ENCODE measurements around the gene CCDC83.
"Not testable (repeated sequence)": the region's sequence is repeated elsewhere in the genome, so short reads cannot be mapped to it uniquely, and the experiment has no call there.

Gene CCDC83

GRCh38 chr11:85903811-85904210 lies 48.6 kb downstream of the CCDC83 start:
- DNase-seq (ENCODE audit: low read depth in 1 of 2, low spot score in 1 of 2): no peak
- no peak for TF ChIP-seq JUND (IDR thresholded peaks at IDR 0.05; ENCODE audit: low read depth)
- in situ Hi-C loops (cut with HindIII; ENCODE audit: low pct_unique_long_range_greater_than_20kb, low sequenced_read_pairs): no loop called here

DNA sequence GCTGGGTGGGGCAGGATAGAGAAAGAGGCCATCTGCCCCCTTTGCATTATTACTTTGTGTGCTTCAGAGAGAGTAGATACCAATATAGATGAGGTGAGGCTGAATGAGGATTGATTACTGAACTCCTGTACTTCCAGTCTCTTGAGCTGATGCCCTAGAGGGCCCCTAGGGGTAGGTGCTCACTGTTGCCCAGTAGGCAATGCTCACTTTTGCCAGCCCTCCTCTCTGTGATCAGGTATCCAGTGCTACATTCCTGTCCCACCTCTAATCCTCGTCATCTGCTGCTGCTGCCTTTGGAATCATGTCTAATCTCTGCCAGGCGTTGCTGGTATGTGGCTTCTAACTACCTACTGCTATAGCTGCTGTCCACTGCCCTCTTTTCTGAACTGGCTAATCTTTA lies 57.2 kb downstream of the CCDC83 start:
- DNase-seq (ENCODE audit: low read depth in 1 of 2, low spot score in 1 of 2): no peak
- in situ Hi-C loops (cut with HindIII; ENCODE audit: low pct_unique_long_range_greater_than_20kb, low sequenced_read_pairs): no loop called here
- no peak for TF ChIP-seq JUND (IDR thresholded peaks at IDR 0.05; ENCODE audit: low read depth)

GRCh38 chr11:85913513-85913912 lies 58.3 kb downstream of the CCDC83 start:
- in situ Hi-C loops (cut with HindIII; ENCODE audit: low pct_unique_long_range_greater_than_20kb, low sequenced_read_pairs): no loop called here
- no peak for TF ChIP-seq JUND (IDR thresholded peaks at IDR 0.05; ENCODE audit: low read depth)
- DNase-seq (ENCODE audit: low read depth in 1 of 2, low spot score in 1 of 2): no peak

- in situ Hi-C loops (cut with HindIII; ENCODE audit: low pct_unique_long_range_greater_than_20kb, low sequenced_read_pairs): no loop called here
- no peak for TF ChIP-seq JUND (IDR thresholded peaks at IDR 0.05; ENCODE audit: low read depth)
- no peak for DNase-seq (ENCODE audit: low read depth in 1 of 2, low spot score in 1 of 2)
Observed at GRCh38 chr11:85914425-85914824, 59.2 kb downstream of the CCDC83 start.

DNA sequence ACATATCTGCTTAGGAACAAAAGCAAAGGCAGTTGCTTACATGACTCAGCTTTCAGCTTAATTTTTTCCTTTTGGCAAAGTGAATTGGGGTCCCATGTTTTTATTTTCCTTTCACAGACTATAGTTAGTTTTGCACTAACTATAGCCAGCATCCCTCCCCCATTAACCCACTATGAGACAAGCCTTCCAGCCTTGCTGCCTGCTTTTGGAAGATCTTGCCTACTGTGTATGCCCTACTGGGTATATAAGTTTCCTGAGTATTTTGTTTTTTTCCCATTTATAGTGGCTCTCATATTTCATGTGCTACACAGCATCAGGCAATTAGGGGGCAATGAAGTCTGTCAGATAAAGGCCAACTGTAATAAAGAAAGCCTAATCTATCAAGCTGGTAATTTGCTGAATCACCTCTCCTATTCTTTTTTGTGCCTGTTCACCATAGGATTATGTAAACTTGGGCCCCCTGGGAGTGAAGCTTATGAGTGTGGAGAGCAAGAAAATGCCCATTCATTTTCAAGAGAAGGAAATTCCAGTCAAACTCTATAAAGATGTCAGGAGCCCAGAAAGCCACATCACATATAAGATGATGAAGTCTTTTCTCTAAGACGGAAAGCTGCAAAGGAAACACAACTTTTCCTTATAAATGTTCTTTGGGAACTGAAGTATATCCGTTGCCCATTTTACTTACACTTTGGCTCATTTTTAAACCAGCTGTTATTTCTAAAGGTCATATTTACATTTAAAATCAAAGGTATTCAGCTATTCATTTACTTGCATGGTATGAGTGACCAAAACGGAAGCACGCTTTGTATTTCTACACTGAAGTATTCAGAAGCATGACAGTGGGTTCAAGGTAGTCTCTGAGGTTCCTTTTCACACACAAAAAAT lies 64.0 kb downstream of the CCDC83 start:
- in situ Hi-C loops (cut with HindIII; ENCODE audit: low pct_unique_long_range_greater_than_20kb, low sequenced_read_pairs): no loop called here
- DNase-seq (ENCODE audit: low read depth in 1 of 2, low spot score in 1 of 2): no peak
- TF ChIP-seq JUND (IDR thresholded peaks at IDR 0.05; ENCODE audit: low read depth): no peak

DNA sequence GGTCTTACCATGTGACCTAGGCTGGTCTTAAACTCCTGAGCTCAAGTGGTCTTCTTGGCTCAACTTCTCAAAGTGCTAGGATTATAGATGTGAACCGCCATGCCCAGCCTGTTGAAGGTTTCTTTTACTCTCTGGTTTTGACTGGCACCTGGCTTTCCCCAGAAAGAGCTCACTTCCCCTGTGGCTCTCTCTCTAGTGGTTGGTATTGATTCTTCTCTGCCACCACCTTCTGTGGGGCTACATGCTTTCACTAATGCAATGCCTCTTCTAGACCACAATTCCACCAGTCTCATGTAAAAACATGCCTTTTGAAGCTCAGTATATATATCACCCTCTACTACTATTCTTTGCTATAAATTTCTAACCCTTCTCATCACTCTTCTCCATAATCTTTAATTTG lies 67.2 kb downstream of the CCDC83 start:
- no peak for TF ChIP-seq JUND (IDR thresholded peaks at IDR 0.05; ENCODE audit: low read depth)
- DNase-seq (ENCODE audit: low read depth in 1 of 2, low spot score in 1 of 2): peak in 1 of 2 experiments; percentile 35
- in situ Hi-C loops (cut with HindIII; ENCODE audit: low pct_unique_long_range_greater_than_20kb, low sequenced_read_pairs): no loop called here

DNA sequence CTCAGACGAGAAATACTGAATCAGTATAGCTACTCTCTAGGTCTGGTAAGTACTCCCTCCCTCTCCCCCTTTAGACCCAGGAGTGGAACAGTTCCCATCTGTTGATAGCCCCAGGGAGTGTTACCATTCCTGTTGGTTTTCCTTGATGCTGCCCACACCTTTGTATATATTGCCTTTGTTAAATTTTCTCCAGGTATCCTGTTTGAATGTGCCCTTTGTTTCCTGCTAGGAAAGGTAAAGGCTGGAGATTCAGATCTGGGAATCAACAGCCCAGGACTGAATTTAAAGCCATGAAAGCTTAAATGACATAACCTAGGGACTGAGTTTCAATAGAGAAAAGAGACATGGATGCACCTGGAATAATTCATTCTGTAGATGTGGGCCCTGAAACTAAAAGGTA lies 68.3 kb downstream of the CCDC83 start:
- TF ChIP-seq JUND (IDR thresholded peaks at IDR 0.05; ENCODE audit: low read depth): no peak
- in situ Hi-C loops (cut with HindIII; ENCODE audit: low pct_unique_long_range_greater_than_20kb, low sequenced_read_pairs): no loop called here

GRCh38 chr11:85926653-85927214 lies 71.6 kb downstream of the CCDC83 start:
- DNase-seq (ENCODE audit: low read depth in 1 of 2, low spot score in 1 of 2); in situ Hi-C loops (cut with HindIII; ENCODE audit: low pct_unique_long_range_greater_than_20kb, low sequenced_read_pairs): not testable (repeated sequence)

More for the DNA sequence above, 68.3 kb downstream of the CCDC83 start:
- DNase-seq (ENCODE audit: low read depth in 1 of 2, low spot score in 1 of 2): peak in 1 of 2 experiments; percentile 39

DNA sequence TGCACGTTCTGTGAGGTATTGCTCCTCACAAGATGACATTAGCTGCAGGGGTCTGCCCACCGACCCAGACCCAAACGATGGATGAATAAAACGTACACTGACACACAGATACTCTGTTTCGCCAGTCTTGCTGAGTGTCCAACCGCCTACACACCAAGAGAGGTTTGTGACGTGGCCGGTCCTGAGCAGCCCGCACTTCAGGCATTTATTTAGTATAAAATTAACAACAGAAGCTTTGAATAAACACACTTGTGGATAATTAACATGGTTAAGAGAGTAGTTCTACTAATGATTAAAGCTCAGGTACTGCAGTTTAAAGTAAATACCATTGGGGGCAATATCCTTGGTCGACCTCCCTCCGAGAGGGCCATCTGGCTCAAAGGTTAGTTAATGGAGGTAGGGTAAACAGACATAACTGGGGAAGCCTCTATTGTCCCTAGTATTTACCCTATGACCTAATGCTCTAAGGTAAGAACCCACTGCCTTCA lies 75.7 kb downstream of the CCDC83 start:
- TF ChIP-seq JUND (IDR thresholded peaks at IDR 0.05; ENCODE audit: low read depth): no peak
- in situ Hi-C loops (cut with HindIII; ENCODE audit: low pct_unique_long_range_greater_than_20kb, low sequenced_read_pairs): no loop called here
- DNase-seq (ENCODE audit: low read depth in 1 of 2, low spot score in 1 of 2): no peak

GRCh38 chr11:85934596-85935169 lies 79.5 kb downstream of the CCDC83 start:
- no peak for TF ChIP-seq JUND (IDR thresholded peaks at IDR 0.05; ENCODE audit: low read depth)
- DNase-seq (ENCODE audit: low read depth in 1 of 2, low spot score in 1 of 2): no peak
- in situ Hi-C loops (cut with HindIII; ENCODE audit: low pct_unique_long_range_greater_than_20kb, low sequenced_read_pairs): no loop called here

- in situ Hi-C loops (cut with HindIII; ENCODE audit: low pct_unique_long_range_greater_than_20kb, low sequenced_read_pairs): no loop called here
- no peak for DNase-seq (ENCODE audit: low read depth in 1 of 2, low spot score in 1 of 2)
- no peak for TF ChIP-seq JUND (IDR thresholded peaks at IDR 0.05; ENCODE audit: low read depth)
Observed at GRCh38 chr11:85935751-85936150, 80.6 kb downstream of the CCDC83 start.

DNA sequence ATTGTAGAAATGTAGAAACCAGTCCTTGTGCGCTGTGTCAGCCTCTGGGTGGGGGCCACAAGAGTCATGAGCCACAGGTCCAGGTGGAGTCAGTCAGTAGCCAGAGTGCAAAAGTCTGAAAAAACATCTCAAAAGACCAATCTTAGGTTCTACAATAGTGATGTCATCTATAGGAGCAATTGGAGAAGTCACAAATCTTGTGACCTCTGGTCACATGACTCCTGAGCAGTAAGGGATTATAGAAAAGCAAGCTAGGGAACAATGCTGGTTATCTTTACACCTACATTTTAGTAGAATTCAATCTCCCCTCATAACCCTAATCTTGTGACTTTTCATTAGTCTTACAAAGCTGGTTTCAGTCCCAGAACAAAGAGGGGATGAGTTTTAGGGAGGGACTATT lies 82.7 kb downstream of the CCDC83 start:
- no peak for DNase-seq (ENCODE audit: low read depth in 1 of 2, low spot score in 1 of 2)
- TF ChIP-seq JUND (IDR thresholded peaks at IDR 0.05; ENCODE audit: low read depth): no peak
- in situ Hi-C loops (cut with HindIII; ENCODE audit: low pct_unique_long_range_greater_than_20kb, low sequenced_read_pairs): no loop called here

Measured in T47D (cell line).